ENCODE results near the gene PSMA8.
"Not testable (repeated sequence)": the region's sequence is repeated elsewhere in the genome, so short reads cannot be mapped to it uniquely, and the experiment has no call there.

The PSMA8 gene

GRCh38 chr18:26242392-26242791 is 108.7 kb downstream of the PSMA8 start:
- not testable (repeated sequence) for DNase-seq

All from NCI-H510A treated with DMSO at 0.1 percent for 48 hours (cell line).